HepG2 (cell line): ENCODE results near the gene FAM20C.

ENCODE experiments used
- CHD4 ChIP-seq: fragments of 200-600 bp; sonication (generic); IDR thresholded peaks from 2 replicates; pipeline ENCODE4 v1.7.0; 2017; ENCODE audit warnings: mild to moderate bottlenecking, low read length, borderline replicate concordance
- CTCF ChIP-seq: sonication (generic); formaldehyde crosslinking; IDR thresholded peaks from 2 replicates; pipeline ENCODE4 v1.5.0; 2020; ENCODE audit warnings: mild to moderate bottlenecking, missing genetic modification reagents, moderate library complexity
- ERF ChIP-seq: IDR thresholded peaks from 2 replicates; pipeline ENCODE4 v1.6.1; 2018; ENCODE audit warnings: missing biosample characterization, missing genetic modification reagents
- ESRRA ChIP-seq: sonication (generic); formaldehyde crosslinking; IDR thresholded peaks from 2 replicates; pipeline ENCODE4 v1.5.1; 2020; ENCODE audit warnings: mild to moderate bottlenecking, low read depth, missing genetic modification reagents
- HMGXB4 ChIP-seq, 2 experiments: sonication (generic) in 1 of 2; formaldehyde crosslinking in 1 of 2; IDR thresholded peaks; 2 replicates each; pipeline versions ENCODE4 v1.4.0 to v1.6.1; 2018 to 2020; ENCODE audit warnings: missing genetic modification reagents in 2 of 2, borderline replicate concordance in 1 of 2, low read depth in 1 of 2, mild to moderate bottlenecking in 1 of 2, missing biosample characterization in 1 of 2
- SIN3A ChIP-seq: IDR thresholded peaks from 2 replicates; pipeline ENCODE4 v1.6.1; 2011; ENCODE audit warnings: low read depth, mild to moderate bottlenecking, control low read depth, low read length, borderline replicate concordance
- TAF1 ChIP-seq: sonication (generic); formaldehyde crosslinking; IDR thresholded peaks from 2 replicates; pipeline ENCODE4 v1.4.0; 2020; ENCODE audit warnings: missing genetic modification reagents
- U2AF2 ChIP-seq: fragments of 200-400 bp; formaldehyde crosslinking; IDR thresholded peaks from 2 replicates; pipeline ENCODE4 v1.6.1; 2017; ENCODE audit warnings: low read depth, mild to moderate bottlenecking, low read length
- ZNF546 ChIP-seq: sonication (generic); formaldehyde crosslinking; conservative IDR thresholded peaks from 2 replicates; pipeline ENCODE4 v1.8.1; 2023; ENCODE audit warnings: mild to moderate bottlenecking, missing genetic modification reagents

GRCh38 chr7:245574-246295 lies 53.4 kb downstream of the FAM20C start:
- no peak for TF ChIP-seq CHD4
- TF ChIP-seq TAF1 (CRISPR knock-in tag) = no peak
- no peak for TF ChIP-seq HMGXB4 (CRISPR knock-in tag; IDR thresholded peaks at IDR 0.05; ENCODE audit: borderline replicate concordance in 1 of 2, low read depth in 1 of 2)
- no peak for TF ChIP-seq U2AF2
- TF ChIP-seq ERF (CRISPR knock-in tag) = no peak
- TF ChIP-seq ZNF546 (CRISPR knock-in tag) = no peak
- no peak for TF ChIP-seq CTCF
- TF ChIP-seq SIN3A = no peak
- TF ChIP-seq ESRRA (CRISPR knock-in tag) = no peak
